Hepatocyte (in vitro differentiated cells): ENCODE data around the gene DEFB132.

Experiments
- EZH2phosphoT487 ChIP-seq: fragments of 200-600 bp; sonication (generic); IDR thresholded peaks from one replicate; pipeline ENCODE4 v1.6.1; 2018; ENCODE audit warnings: antibody characterized with exemption, mild to moderate bottlenecking, low read depth, moderate library complexity; ENCODE audit not compliant: unreplicated experiment, severe bottlenecking
- TF ChIP-seq, protein P1 (sequence below): fragments of 200-600 bp; sonication (generic); IDR thresholded peaks from 2 replicates; pipeline ENCODE4 v1.5.1; 2016; ENCODE audit warnings: antibody characterized with exemption, mild to moderate bottlenecking; ENCODE audit not compliant: poor library complexity

DNA sequence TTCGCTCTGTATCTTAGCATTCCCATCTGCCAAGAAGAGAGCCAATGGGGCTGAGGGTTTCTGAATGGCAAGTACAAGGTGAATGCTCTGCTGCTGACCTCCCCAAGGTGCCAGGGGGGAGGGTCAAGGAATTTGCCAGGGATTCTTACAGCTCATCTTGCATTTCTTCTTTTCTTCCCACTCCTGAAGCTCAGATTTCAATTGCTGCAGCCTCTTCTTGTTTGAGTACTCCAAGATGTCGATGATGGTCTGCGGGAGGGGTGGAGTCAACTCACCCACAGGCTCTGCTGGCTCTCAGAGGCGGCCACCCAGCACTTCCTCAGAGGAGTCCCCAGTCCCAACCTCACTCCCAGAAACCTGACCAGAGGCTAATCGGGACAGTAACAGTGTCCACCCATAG is 20.7 kb downstream of the DEFB132 start:
- TF ChIP-seq, protein P1, sequence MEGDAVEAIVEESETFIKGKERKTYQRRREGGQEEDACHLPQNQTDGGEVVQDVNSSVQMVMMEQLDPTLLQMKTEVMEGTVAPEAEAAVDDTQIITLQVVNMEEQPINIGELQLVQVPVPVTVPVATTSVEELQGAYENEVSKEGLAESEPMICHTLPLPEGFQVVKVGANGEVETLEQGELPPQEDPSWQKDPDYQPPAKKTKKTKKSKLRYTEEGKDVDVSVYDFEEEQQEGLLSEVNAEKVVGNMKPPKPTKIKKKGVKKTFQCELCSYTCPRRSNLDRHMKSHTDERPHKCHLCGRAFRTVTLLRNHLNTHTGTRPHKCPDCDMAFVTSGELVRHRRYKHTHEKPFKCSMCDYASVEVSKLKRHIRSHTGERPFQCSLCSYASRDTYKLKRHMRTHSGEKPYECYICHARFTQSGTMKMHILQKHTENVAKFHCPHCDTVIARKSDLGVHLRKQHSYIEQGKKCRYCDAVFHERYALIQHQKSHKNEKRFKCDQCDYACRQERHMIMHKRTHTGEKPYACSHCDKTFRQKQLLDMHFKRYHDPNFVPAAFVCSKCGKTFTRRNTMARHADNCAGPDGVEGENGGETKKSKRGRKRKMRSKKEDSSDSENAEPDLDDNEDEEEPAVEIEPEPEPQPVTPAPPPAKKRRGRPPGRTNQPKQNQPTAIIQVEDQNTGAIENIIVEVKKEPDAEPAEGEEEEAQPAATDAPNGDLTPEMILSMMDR = no peak
- TF ChIP-seq EZH2phosphoT487 = no peak
